Adrenal gland (tissue), 5 donors: ENCODE data around the gene GNB5.

Source experiments
- CTCF ChIP-seq, 6 experiments: fragments of 450-650 bp in 4 of 6; fragments of 200-600 bp in 2 of 6; sonication (generic) in 1 of 6; IDR thresholded peaks; 1 replicate in 5 of 6; 2 replicates in 1 of 6; pipeline versions ENCODE4 v1.5.1 to v1.8.0; 2016 to 2021; ENCODE audit warnings: antibody characterized with exemption in 6 of 6, mild to moderate bottlenecking in 2 of 6, moderate library complexity in 1 of 6
- POLR2A ChIP-seq, 2 donors: fragments of 450-650 bp; IDR thresholded peaks; one replicate each; pipeline ENCODE4 v1.6.1; 2017; ENCODE audit warnings: antibody characterized with exemption in 2 of 2, mild to moderate bottlenecking in 2 of 2, moderate library complexity in 1 of 2
- donor health status: DM: no; HTN: no; CAD: no.

GRCh38 chr15:52200831-52201365 is 9.7 kb upstream of the GNB5 start:
- TF ChIP-seq CTCF (IDR thresholded peaks at IDR 0.05) = no peak
- no peak for TF ChIP-seq POLR2A (IDR thresholded peaks at IDR 0.05)
